ENCODE measurements around the gene SMG9.

The SMG9 gene

DNA sequence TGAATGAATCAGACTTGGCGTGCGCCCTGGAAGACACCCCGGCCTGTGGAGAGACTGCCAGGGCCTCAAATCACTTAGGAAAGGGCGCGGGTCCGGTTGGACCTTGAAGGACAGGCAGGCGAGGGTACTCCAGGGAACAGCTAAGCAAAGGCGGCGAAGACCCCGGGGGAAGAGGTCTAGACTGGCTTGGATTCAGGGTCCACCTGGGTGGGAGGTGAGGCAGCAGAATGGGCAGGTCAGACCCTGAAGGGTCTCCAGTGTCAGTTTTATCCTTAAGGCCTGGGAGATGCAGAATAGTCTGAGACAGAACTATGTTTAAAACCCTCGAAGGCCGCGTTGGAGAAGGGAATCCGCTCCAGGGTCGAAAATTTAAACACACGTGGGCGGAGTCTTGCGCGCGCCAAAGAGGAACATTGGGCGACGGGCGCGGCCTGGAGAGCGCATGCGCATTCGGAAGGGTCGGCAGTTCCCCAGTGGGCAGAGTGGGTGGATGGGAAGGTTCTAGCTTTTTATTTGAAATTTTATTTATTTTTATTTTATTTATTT is 567 bp upstream of the SMG9 start:
- H3K4me1 ChIP-seq (ENCODE audit: control insufficient read depth in 1 of 2, insufficient read depth in 2 of 2, low read length in 2 of 2): peaks cover 21 to 22% of the 10 kb centered on the region in 2 donors
- peak overlapping the region; percentile 83 to 92 for H3K9ac ChIP-seq (ENCODE audit: low read depth in 1 of 2, low read length in 2 of 2)

DNA sequence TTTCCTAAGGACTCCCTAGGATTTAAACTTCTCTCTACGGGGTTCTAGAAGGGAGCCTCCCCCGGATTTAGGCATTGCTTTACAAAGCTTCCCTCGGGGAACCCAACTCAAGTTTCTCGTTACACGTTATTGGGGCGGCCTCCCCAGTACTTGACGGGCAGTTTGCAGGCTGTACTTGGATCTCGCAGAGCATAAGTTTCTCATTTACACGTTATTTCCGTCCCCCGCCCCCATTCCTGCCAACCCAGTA is 584 bp downstream of the SMG9 start:
- Histone ChIP-seq H3K27me3 (ENCODE audit: control insufficient read depth in 1 of 2, insufficient read depth in 2 of 2, low read length in 2 of 2) (no peaks in the 10 kb centered on the region), H3K27ac (ENCODE audit: low read depth, low read length) (peak overlapping the region; percentile 100), H3K4me3 (ENCODE audit: low read depth in 1 of 2, low read length in 2 of 2) (peak overlapping the region; percentile 85 to 97), H3K4me1 (ENCODE audit: control insufficient read depth in 1 of 2, insufficient read depth in 2 of 2, low read length in 2 of 2) (peaks cover 21 to 22% of the 10 kb centered on the region in 2 donors), H3K9me3 (ENCODE audit: control insufficient read depth in 1 of 2, low read length in 2 of 2) (no peaks in the 10 kb centered on the region), H3K36me3 (ENCODE audit: control insufficient read depth in 1 of 2, insufficient read depth in 2 of 2, low read length in 2 of 2) (peaks cover 9 to 20% of the 10 kb centered on the region in 2 donors), H3K9ac (ENCODE audit: low read depth in 1 of 2, low read length in 2 of 2) (peak overlapping the region; percentile 83 to 92)

More for the DNA sequence above, 567 bp upstream of the SMG9 start:
- peak overlapping the region; percentile 100 for H3K27ac ChIP-seq (ENCODE audit: low read depth, low read length)
- peak overlapping the region; percentile 85 to 97 for H3K4me3 ChIP-seq (ENCODE audit: low read depth in 1 of 2, low read length in 2 of 2)
- H3K36me3 ChIP-seq (ENCODE audit: control insufficient read depth in 1 of 2, insufficient read depth in 2 of 2, low read length in 2 of 2): peaks cover 4 to 9% of the 10 kb centered on the region in 2 donors
- H3K9me3 ChIP-seq (ENCODE audit: control insufficient read depth in 1 of 2, low read length in 2 of 2): no peaks in the 10 kb centered on the region
- no peaks in the 10 kb centered on the region for H3K27me3 ChIP-seq (ENCODE audit: control insufficient read depth in 1 of 2, insufficient read depth in 2 of 2, low read length in 2 of 2)

DNA sequence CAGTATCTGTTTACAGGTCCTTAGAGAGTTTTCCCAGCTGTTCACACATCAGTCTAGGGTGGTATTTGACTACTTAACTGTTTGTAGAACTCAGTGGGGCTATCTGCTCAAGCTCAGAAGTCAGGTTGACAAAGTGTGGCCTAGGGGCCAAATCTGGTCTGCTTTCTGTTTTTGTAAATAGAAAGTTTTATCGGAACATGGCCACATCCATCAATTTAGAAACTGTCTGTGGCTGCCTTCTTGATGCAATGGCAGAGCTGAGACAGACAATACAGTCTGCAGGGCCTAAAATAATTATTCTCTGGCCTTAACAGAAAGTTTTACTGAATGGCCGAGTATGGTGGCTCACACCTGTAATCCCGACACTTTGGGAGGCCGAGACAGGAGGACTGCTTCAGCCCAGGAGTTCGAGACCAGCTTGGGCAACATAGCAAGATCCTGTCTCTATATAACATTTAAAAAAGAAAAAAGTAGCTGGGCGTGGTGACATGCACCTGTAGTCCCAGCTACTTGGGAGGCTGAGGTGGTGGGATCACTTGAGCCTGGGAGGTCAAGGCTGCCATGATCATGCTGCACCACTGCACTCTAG is 2.4 kb downstream of the SMG9 start:
- Histone ChIP-seq H3K27ac (ENCODE audit: low read depth, low read length) (no peak overlapping the region), H3K9me3 (ENCODE audit: control insufficient read depth in 1 of 2, low read length in 2 of 2) (no peaks in the 10 kb centered on the region), H3K27me3 (ENCODE audit: control insufficient read depth in 1 of 2, insufficient read depth in 2 of 2, low read length in 2 of 2) (no peaks in the 10 kb centered on the region), H3K4me1 (ENCODE audit: control insufficient read depth in 1 of 2, insufficient read depth in 2 of 2, low read length in 2 of 2) (peaks cover 21 to 22% of the 10 kb centered on the region in 2 donors), H3K4me3 (ENCODE audit: low read depth in 1 of 2, low read length in 2 of 2) (no peak overlapping the region), H3K9ac (ENCODE audit: low read depth in 1 of 2, low read length in 2 of 2) (peak overlapping the region in 1 of 2 donors; percentile 92), H3K36me3 (ENCODE audit: control insufficient read depth in 1 of 2, insufficient read depth in 2 of 2, low read length in 2 of 2) (peaks cover 14 to 38% of the 10 kb centered on the region in 2 donors)

DNA sequence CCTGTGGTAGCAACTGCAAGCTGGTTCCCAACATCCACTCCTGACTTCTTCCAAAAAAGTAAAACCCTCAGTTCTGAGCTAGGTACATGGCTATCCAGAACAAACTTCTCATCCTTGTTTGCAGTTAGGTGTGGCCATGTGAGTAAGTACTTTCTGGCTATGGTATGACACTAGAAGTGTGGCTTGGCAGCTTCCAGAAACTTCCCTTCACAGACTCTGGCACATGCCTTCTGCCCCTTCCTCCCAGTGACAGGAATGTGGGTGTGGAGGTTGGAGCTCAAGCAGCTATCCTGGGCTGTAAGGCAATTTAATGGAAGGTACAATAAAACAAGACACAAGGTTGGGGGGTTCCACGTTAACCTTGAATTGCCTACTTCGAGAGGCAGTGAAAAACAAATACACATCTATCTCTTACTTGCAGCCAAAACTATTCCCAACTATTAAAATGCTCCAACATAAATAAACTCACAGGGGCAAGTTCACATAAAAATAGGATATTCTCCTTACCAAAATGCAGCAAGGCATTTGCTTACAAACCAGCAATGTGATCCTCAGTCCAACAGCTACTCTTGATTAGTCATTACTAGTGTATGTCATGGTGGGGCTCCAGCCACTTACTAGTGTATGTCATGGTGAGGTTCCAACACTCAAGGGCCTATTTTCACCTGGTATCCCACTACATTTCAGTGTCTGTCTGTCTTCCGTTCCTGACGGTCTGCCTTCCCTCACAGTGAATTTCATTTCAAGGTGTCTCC is 3.1 kb downstream of the SMG9 start:
- Histone ChIP-seq H3K4me3 (ENCODE audit: low read depth in 1 of 2, low read length in 2 of 2) (no peak overlapping the region), H3K27me3 (ENCODE audit: control insufficient read depth in 1 of 2, insufficient read depth in 2 of 2, low read length in 2 of 2) (no peaks in the 10 kb centered on the region), H3K9me3 (ENCODE audit: control insufficient read depth in 1 of 2, low read length in 2 of 2) (no peaks in the 10 kb centered on the region), H3K9ac (ENCODE audit: low read depth in 1 of 2, low read length in 2 of 2) (no peak overlapping the region), H3K36me3 (ENCODE audit: control insufficient read depth in 1 of 2, insufficient read depth in 2 of 2, low read length in 2 of 2) (peaks cover 19 to 45% of the 10 kb centered on the region in 2 donors), H3K27ac (ENCODE audit: low read depth, low read length) (no peak overlapping the region), H3K4me1 (ENCODE audit: control insufficient read depth in 1 of 2, insufficient read depth in 2 of 2, low read length in 2 of 2) (peaks cover 21 to 22% of the 10 kb centered on the region in 2 donors)

DNA sequence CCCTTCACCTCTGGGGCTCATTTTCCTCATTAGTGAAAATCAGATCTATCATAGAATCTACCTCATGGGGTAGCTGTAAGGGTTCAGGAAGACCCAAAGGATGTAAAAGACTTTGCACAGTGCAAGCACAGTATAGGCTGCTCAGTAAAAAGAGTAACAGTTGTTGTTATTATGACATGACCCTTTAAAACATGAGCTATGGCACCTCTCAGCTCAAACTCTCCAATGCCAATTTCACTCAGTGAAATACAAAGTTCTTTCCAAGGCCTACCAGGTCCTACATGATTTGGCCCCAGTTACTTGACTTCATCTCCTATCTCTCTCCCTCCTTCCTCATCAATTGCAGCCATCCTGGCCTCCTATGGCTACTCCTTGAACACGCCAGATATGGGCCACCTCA is 4.9 kb downstream of the SMG9 start:
- H3K4me1 ChIP-seq (ENCODE audit: control insufficient read depth in 1 of 2, insufficient read depth in 2 of 2, low read length in 2 of 2): peaks cover 17 to 19% of the 10 kb centered on the region in 2 donors
- H3K27ac ChIP-seq (ENCODE audit: low read depth, low read length): no peak overlapping the region
- H3K4me3 ChIP-seq (ENCODE audit: low read depth in 1 of 2, low read length in 2 of 2): no peak overlapping the region
- no peaks in the 10 kb centered on the region for H3K9me3 ChIP-seq (ENCODE audit: control insufficient read depth in 1 of 2, low read length in 2 of 2)
- no peak overlapping the region for H3K9ac ChIP-seq (ENCODE audit: low read depth in 1 of 2, low read length in 2 of 2)
- H3K27me3 ChIP-seq (ENCODE audit: control insufficient read depth in 1 of 2, insufficient read depth in 2 of 2, low read length in 2 of 2): no peaks in the 10 kb centered on the region
- H3K36me3 ChIP-seq (ENCODE audit: control insufficient read depth in 1 of 2, insufficient read depth in 2 of 2, low read length in 2 of 2): peaks cover 24 to 54% of the 10 kb centered on the region in 2 donors

DNA sequence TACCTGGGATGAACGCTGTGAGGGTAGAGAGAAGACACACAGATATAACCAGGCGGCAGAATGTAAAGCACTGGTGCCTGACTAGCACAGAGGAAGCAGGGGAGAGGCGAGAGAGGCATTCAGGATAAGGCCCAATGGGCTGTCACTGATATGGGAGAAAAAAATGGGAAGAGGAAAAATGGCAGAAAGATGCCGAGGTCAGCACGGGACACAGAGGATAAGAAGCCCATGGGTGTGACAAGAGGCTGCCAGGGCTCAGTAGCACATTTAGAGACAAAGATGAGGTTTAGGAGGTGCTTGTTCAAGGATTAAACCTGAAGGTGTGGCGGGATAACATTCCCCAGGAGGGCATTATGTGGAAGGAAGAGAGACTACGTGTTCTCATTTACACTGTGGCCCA is 5.6 kb downstream of the SMG9 start:
- Histone ChIP-seq H3K9ac (ENCODE audit: low read depth in 1 of 2, low read length in 2 of 2) (no peak overlapping the region), H3K27me3 (ENCODE audit: control insufficient read depth in 1 of 2, insufficient read depth in 2 of 2, low read length in 2 of 2) (no peaks in the 10 kb centered on the region), H3K4me1 (ENCODE audit: control insufficient read depth in 1 of 2, insufficient read depth in 2 of 2, low read length in 2 of 2) (peaks cover 20 to 25% of the 10 kb centered on the region in 2 donors), H3K36me3 (ENCODE audit: control insufficient read depth in 1 of 2, insufficient read depth in 2 of 2, low read length in 2 of 2) (peaks cover 26 to 60% of the 10 kb centered on the region in 2 donors), H3K27ac (ENCODE audit: low read depth, low read length) (no peak overlapping the region), H3K9me3 (ENCODE audit: control insufficient read depth in 1 of 2, low read length in 2 of 2) (no peaks in the 10 kb centered on the region), H3K4me3 (ENCODE audit: low read depth in 1 of 2, low read length in 2 of 2) (no peak overlapping the region)

DNA sequence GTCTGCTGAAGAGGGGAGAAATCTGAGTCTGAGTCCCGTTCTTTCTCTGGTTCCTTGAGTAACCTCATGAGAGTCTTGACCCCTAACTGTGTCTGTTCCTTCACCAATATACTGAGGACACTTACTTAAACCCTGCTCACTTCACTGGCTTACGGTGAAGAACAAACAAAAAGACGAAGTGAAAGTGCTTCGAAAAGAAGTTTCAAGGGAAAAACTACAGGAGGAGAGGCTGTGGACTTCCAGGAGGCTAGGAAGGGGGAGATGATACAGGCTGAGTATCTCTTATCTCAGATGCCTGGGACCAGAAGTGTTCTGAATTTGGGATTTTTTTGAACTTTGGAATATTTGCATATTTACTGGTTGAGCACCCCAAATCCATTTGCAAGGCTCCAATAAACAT is 6.1 kb downstream of the SMG9 start:
- Histone ChIP-seq H3K9ac (ENCODE audit: low read depth in 1 of 2, low read length in 2 of 2) (no peak overlapping the region), H3K27ac (ENCODE audit: low read depth, low read length) (no peak overlapping the region), H3K4me3 (ENCODE audit: low read depth in 1 of 2, low read length in 2 of 2) (no peak overlapping the region), H3K36me3 (ENCODE audit: control insufficient read depth in 1 of 2, insufficient read depth in 2 of 2, low read length in 2 of 2) (peaks cover 29 to 63% of the 10 kb centered on the region in 2 donors), H3K9me3 (ENCODE audit: control insufficient read depth in 1 of 2, low read length in 2 of 2) (no peaks in the 10 kb centered on the region), H3K27me3 (ENCODE audit: control insufficient read depth in 1 of 2, insufficient read depth in 2 of 2, low read length in 2 of 2) (no peaks in the 10 kb centered on the region), H3K4me1 (ENCODE audit: control insufficient read depth in 1 of 2, insufficient read depth in 2 of 2, low read length in 2 of 2) (peaks cover 18 to 22% of the 10 kb centered on the region in 2 donors)

DNA sequence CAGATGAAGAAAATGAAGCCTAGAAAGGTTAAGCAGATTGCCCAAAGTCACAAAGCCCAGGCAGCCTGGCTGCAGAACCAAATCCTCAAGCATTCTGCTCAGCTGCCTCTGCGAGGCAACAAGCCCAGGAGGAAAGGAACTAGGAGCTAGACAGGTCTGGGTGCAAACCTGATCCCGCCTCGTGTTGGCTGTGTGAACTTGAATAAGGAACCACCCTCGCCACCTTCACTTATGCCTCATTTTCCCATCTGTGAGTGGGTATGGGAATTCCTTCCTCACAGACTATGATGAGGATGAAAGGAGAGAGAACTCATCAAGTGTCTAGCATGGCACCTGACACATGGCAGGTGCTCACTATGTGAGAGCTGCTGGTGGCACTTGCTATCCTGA is 6.6 kb downstream of the SMG9 start:
- no peaks in the 10 kb centered on the region for H3K9me3 ChIP-seq (ENCODE audit: control insufficient read depth in 1 of 2, low read length in 2 of 2)
- H3K9ac ChIP-seq (ENCODE audit: low read depth in 1 of 2, low read length in 2 of 2): no peak overlapping the region
- no peak overlapping the region for H3K27ac ChIP-seq (ENCODE audit: low read depth, low read length)
- no peak overlapping the region for H3K4me3 ChIP-seq (ENCODE audit: low read depth in 1 of 2, low read length in 2 of 2)
- peaks cover 13 to 17% of the 10 kb centered on the region in 2 donors for H3K4me1 ChIP-seq (ENCODE audit: control insufficient read depth in 1 of 2, insufficient read depth in 2 of 2, low read length in 2 of 2)
- no peaks in the 10 kb centered on the region for H3K27me3 ChIP-seq (ENCODE audit: control insufficient read depth in 1 of 2, insufficient read depth in 2 of 2, low read length in 2 of 2)
- H3K36me3 ChIP-seq (ENCODE audit: control insufficient read depth in 1 of 2, insufficient read depth in 2 of 2, low read length in 2 of 2): peaks cover 30 to 67% of the 10 kb centered on the region in 2 donors

DNA sequence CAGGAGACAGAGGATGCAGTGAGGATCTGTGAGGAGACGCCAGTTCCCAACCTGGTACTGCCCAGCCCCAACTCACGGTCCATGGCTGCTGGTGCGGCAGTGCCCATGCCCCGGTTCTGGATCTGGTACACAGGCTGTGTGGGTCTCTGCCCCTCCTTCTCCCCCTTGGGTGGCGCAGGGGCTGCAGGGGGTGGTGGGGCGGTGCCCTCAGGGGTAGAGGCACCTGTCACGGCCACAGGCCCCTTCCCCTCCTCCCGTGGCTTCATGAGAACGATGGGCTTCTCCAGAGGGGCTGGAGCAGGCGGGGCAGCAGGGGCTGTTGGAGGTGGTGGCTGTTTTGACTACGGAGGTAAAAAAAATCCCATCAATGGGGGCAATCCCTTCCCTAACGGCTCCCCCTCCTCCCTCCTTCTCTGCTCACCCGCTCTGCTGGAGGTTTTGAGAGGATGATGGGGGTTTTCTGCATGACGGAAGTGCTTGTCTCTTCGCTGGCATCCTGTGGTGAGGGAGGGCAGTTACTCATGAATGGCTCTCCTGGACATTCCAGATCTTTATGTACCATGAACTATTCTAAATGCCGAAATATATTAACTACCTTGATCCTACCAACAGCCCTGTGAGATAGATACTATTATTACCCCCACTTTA is 7.1 kb downstream of the SMG9 start:
- peaks cover 33 to 71% of the 10 kb centered on the region in 2 donors for H3K36me3 ChIP-seq (ENCODE audit: control insufficient read depth in 1 of 2, insufficient read depth in 2 of 2, low read length in 2 of 2)
- H3K4me1 ChIP-seq (ENCODE audit: control insufficient read depth in 1 of 2, insufficient read depth in 2 of 2, low read length in 2 of 2): peaks cover 8 to 13% of the 10 kb centered on the region in 2 donors
- H3K9ac ChIP-seq (ENCODE audit: low read depth in 1 of 2, low read length in 2 of 2): no peak overlapping the region
- no peak overlapping the region for H3K4me3 ChIP-seq (ENCODE audit: low read depth in 1 of 2, low read length in 2 of 2)
- H3K9me3 ChIP-seq (ENCODE audit: control insufficient read depth in 1 of 2, low read length in 2 of 2): no peaks in the 10 kb centered on the region
- H3K27ac ChIP-seq (ENCODE audit: low read depth, low read length): no peak overlapping the region
- no peaks in the 10 kb centered on the region for H3K27me3 ChIP-seq (ENCODE audit: control insufficient read depth in 1 of 2, insufficient read depth in 2 of 2, low read length in 2 of 2)

DNA sequence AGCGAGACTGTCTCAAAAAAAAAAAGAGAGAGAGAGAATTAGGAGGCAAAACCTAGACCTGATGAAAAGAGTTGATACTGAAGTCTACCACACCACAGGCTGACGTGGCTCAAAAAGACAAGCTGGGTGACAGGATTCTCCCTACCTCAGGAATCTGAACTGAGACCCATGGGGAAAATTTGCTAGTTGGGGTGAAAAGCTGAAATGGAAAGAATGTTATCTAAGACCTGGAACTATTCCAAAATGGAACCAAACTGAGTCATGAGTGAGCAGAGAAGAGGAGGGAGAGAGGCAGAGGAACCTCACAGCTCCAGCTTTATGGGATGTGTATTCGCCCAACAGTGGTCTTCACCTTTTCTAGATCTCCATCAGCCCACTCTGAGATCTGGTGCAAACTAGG is 11.7 kb downstream of the SMG9 start:
- no peak overlapping the region for H3K9ac ChIP-seq (ENCODE audit: low read depth in 1 of 2, low read length in 2 of 2)
- H3K9me3 ChIP-seq (ENCODE audit: control insufficient read depth in 1 of 2, low read length in 2 of 2): no peaks in the 10 kb centered on the region
- H3K27me3 ChIP-seq (ENCODE audit: control insufficient read depth in 1 of 2, insufficient read depth in 2 of 2, low read length in 2 of 2): no peaks in the 10 kb centered on the region
- H3K27ac ChIP-seq (ENCODE audit: low read depth, low read length): no peak overlapping the region
- H3K36me3 ChIP-seq (ENCODE audit: control insufficient read depth in 1 of 2, insufficient read depth in 2 of 2, low read length in 2 of 2): peaks cover 30 to 73% of the 10 kb centered on the region in 2 donors
- no peak overlapping the region for H3K4me3 ChIP-seq (ENCODE audit: low read depth in 1 of 2, low read length in 2 of 2)
- H3K4me1 ChIP-seq (ENCODE audit: control insufficient read depth in 1 of 2, insufficient read depth in 2 of 2, low read length in 2 of 2): peaks cover 17 to 37% of the 10 kb centered on the region in 2 donors
